GM12878 (cell line): ENCODE measurements around the gene SLC5A6. TPM values are rescaled to one million over a fixed set of nuclear protein-coding genes. Genes with fewer than 3 reads are reported as not detected.

ENCODE experiments used
- ATAC-seq: fragments of 200-7000 bp; cut with Tn5 transposase; 3 replicates; pipeline ENCODE4 v1.9.1; 2020; ENCODE audit warnings: mild to moderate bottlenecking, moderate library complexity
- BruUV-seq: library from RNA; stranded (reverse); fragments of 400-500 nt; replicated peaks from 2 replicates; lab custom pipeline; 2021; lab: Mats Ljungman, UMichigan
- CTCF ChIA-PET: fragments of 300-600 bp; sonication (Branson Sonifier 250); formaldehyde crosslinking; extraction: SDS; loops from one replicate; lab custom pipeline; 2021; ENCODE audit warnings: inconsistent platforms; lab: Yijun Ruan, JAX
- POLR2A ChIA-PET: fragments of 350-600 bp; formaldehyde crosslinking; extraction: SDS; loops from one replicate; lab custom pipeline; 2021; ENCODE audit warnings: inconsistent platforms; lab: Charles Lee
- RAD21 ChIA-PET: fragments of 300-600 bp; sonication (Branson Sonifier 250); formaldehyde crosslinking; loops from one replicate; lab custom pipeline; 2023; ENCODE audit warnings: antibody characterized with exemption; ENCODE audit not compliant: unreplicated experiment; lab: Charles Lee
- SMC1A ChIA-PET: fragments of 300-600 bp; sonication (Branson Sonifier 250); formaldehyde crosslinking; loops from one replicate; lab custom pipeline; 2023; ENCODE audit not compliant: unreplicated experiment, uncharacterized antibody; lab: Charles Lee
- DNase-seq: peaks from one replicate; pipeline ENCODE4 v3.0.0-alpha.2; 2011; ENCODE audit warnings: low read depth, low spot score
- FAIRE-seq: peaks from 3 replicates; lab custom pipeline; 2011; peaks lifted over from hg19 to GRCh38; lab: Jason Lieb, UNC
- H2AFZ ChIP-seq: 2 replicates; pipeline ENCODE4 v1.6.0; 2011; ENCODE audit warnings: low read depth, low read length, control low read depth; ENCODE audit not compliant: control insufficient read depth
- H3K27ac ChIP-seq: 2 replicates; pipeline ENCODE4 v1.5.1; 2011; ENCODE audit warnings: control low read depth; ENCODE audit not compliant: control insufficient read depth, insufficient read depth
- H3K27me3 ChIP-seq, 2 experiments: replicated peaks in 1 of 2; 2 replicates each; pipeline versions ENCODE4 v1.6.0 to v1.6.1; 2011; ENCODE audit warnings: low read length in 1 of 2; ENCODE audit not compliant: control insufficient read depth in 2 of 2, insufficient read depth in 2 of 2
- H3K36me3 ChIP-seq, 2 experiments: 2 replicates each; pipeline ENCODE4 v1.5.1; 2011; ENCODE audit warnings: low read length in 1 of 2; ENCODE audit not compliant: control insufficient read depth in 2 of 2, insufficient read depth in 2 of 2
- H3K4me1 ChIP-seq: 2 replicates; pipeline ENCODE4 v1.6.1; 2011; ENCODE audit warnings: mild to moderate bottlenecking, low read length, moderate library complexity, mixed read lengths; ENCODE audit not compliant: control insufficient read depth, insufficient read depth
- H3K4me2 ChIP-seq: 2 replicates; pipeline ENCODE4 v1.6.0; 2011; ENCODE audit warnings: control low read depth; ENCODE audit not compliant: control insufficient read depth, insufficient read depth
- H3K4me3 ChIP-seq: fragments of 200-600 bp; sonication (generic); 2 replicates; pipeline ENCODE4 v1.5.1; 2016
- H3K79me2 ChIP-seq: 2 replicates; pipeline ENCODE4 v1.6.0; 2011; ENCODE audit warnings: low read length; ENCODE audit not compliant: control insufficient read depth, insufficient read depth
- H3K9ac ChIP-seq: 2 replicates; pipeline ENCODE4 v1.8.0; 2011; ENCODE audit warnings: low read length, control low read depth, mixed read lengths; ENCODE audit not compliant: control insufficient read depth, insufficient read depth
- H3K9me3 ChIP-seq: replicated peaks from 3 replicates; pipeline ENCODE4 v1.5.1; 2011; ENCODE audit warnings: mild to moderate bottlenecking, low read length; ENCODE audit not compliant: control insufficient read depth, insufficient read depth
- H4K20me1 ChIP-seq: 2 replicates; pipeline ENCODE4 v1.6.0; 2011; ENCODE audit not compliant: control insufficient read depth, insufficient read depth
- EGR1 ChIP-seq, 2 experiments: IDR thresholded peaks; 1 replicate in 1 of 2; 2 replicates in 1 of 2; pipeline ENCODE4 v1.6.1; 2011 to 2012; ENCODE audit warnings: low read depth in 2 of 2, low read length in 2 of 2, borderline replicate concordance in 1 of 2, mild to moderate bottlenecking in 1 of 2, moderate library complexity in 1 of 2
- ESRRA ChIP-seq: IDR thresholded peaks from 2 replicates; pipeline ENCODE4 v1.6.1; 2012; ENCODE audit warnings: mild to moderate bottlenecking, low read length, improper control_type of control experiment
- POLR2AphosphoS2 ChIP-seq: IDR thresholded peaks from 2 replicates; pipeline ENCODE4 v1.6.1; 2011; ENCODE audit warnings: low read depth, mild to moderate bottlenecking, low read length, improper control_type of control experiment, moderate library complexity
- RELA ChIP-seq: fragments of 450-650 bp; IDR thresholded peaks from 2 replicates; pipeline ENCODE4 v1.8.0; 2014; ENCODE audit warnings: borderline replicate concordance; ENCODE audit not compliant: partially characterized antibody
- SPI1 ChIP-seq: IDR thresholded peaks from 2 replicates; pipeline ENCODE4 v1.6.1; 2011; ENCODE audit warnings: low read depth, mild to moderate bottlenecking, low read length, moderate library complexity, borderline replicate concordance; ENCODE audit not compliant: insufficient read depth
- SREBF1 ChIP-seq: IDR thresholded peaks from 2 replicates; pipeline ENCODE4 v1.6.1; 2012; ENCODE audit warnings: mild to moderate bottlenecking, low read length
- TAF1 ChIP-seq: IDR thresholded peaks from 2 replicates; pipeline ENCODE4 v1.6.1; 2011; ENCODE audit warnings: mild to moderate bottlenecking, low read depth, low read length, borderline replicate concordance
- WGBS: methylation state at CpG from one replicate; pipeline ENCODE4 v1.1.6; 2016; ENCODE audit warnings: low lambda C conversion rate; ENCODE audit not compliant: insufficient replicate concordance, insufficient coverage; ENCODE audit errors: missing lambda C conversion rate; 5-methylcytosine and 5-hydroxymethylcytosine counted together
- in situ Hi-C: fragments of 300-500 bp; cut with MboI; formaldehyde crosslinking; loops from 9 replicates; pipeline ENCODE4 v1.14.3; 2018; ENCODE audit warnings: mixed read lengths
- intact Hi-C: fragments of 100-400 bp; cut with micrococcal nuclease; formaldehyde crosslinking; loops from one replicate; pipeline ENCODE4 v1.14.2; 2022; ENCODE audit not compliant: unreplicated experiment
- polyA plus RNA-seq, 11 experiments: library from polyadenylated mRNA; depleted of rRNA in 4 of 11; unstranded in 6 of 11; stranded (reverse) in 5 of 11; fragments of >200 nt; fragmentation: Nextera tagmentation in 4 of 11; fragmentation: Illumina TruSeq in 1 of 11; extraction: Ambion mirVana in 4 of 11; extraction: Trizol in 1 of 11; gene quantifications; 1 replicate in 1 of 11; 2 replicates in 10 of 11; pipeline versions ENCODE4 v1.2.1 to v1.2.3, GENCODE V29; 2011 to 2016; ENCODE audit warnings: inconsistent platforms in 2 of 11, missing spikeins in 2 of 11, low read depth in 1 of 11
- total RNA-seq, 4 experiments: library from RNA; depleted of rRNA in 3 of 4; stranded (reverse); fragments of >200 nt in 3 of 4; fragmentation: Illumina TruSeq in 1 of 4; extraction: Trizol in 1 of 4; gene quantifications; 2 replicates each; pipeline versions ENCODE4 v1.2.1 to v1.2.3, GENCODE V29; 2013 to 2021
- TF ChIP-seq, protein P1 (sequence below): fragments of 450-650 bp; IDR thresholded peaks from 2 replicates; pipeline ENCODE4 v1.6.1; 2017; ENCODE audit warnings: antibody characterized with exemption, mild to moderate bottlenecking, moderate library complexity

Gene SLC5A6
- total and polyA plus RNA-seq, 10 of the 15 experiments (the other 5 are each of a cell fraction or from before 2014, with no cell fraction given): 13.1 to 101 (median 55.3) TPM

DNA sequence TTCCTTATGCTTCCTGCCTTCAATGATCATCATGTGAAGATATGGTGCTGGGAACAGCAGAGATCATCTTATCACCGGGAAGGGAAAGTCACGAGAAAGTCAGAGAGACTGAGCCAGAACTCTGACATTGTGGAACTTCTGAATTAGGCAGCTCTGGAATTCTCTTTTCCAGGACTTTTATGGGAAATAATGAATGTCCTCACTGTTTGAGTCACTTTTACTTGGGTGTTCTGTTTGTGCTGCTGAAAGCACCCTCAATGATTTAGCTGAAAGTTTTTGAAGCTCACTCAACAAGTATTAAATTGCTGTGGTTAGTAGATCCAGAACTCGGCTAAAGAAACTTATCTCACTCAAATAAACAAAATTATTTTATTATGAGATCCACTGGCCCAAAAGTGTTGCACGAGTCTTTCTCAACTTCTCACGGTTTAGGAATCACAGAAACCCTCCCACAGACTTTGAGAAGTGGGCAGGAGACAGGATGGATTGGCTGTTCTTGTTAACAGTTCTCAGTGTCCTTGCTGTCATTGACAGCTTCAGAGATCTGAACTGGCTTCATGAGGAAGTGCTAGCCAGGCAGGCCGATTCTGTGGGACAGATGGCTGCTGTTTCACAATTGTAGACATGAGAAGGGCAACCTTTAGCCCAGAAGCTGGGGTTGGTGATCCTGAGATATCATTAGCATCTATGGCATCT, 26.6 kb downstream of the SLC5A6 start:
- 30% methylated on average over 6 of the region's 6 CpGs for WGBS
- Histone ChIP-seq H3K36me3 (no peaks in the 10 kb centered on the region), H2AFZ (peak overlapping the region; percentile 18; the same call in 1 of the 2 replicates), H3K4me2 (no peak overlapping the region)
- SMC1A ChIA-PET: interaction anchor here (0.9 kb wide), 1 partner anchor 79 kb away, joined by 4 read pairs; no protein-coding TSS in a partner anchor
- DNase-seq: no peak
- no peak for ATAC-seq
- POLR2A ChIA-PET: no interaction called here
- TF ChIP-seq SPI1: peak; percentile 27; the same call in 1 of the 2 replicates
- no peak for TF ChIP-seq EGR1 (IDR thresholded peaks at IDR 0.05; ENCODE audit: borderline replicate concordance in 1 of 2, low read depth in 2 of 2, low read length in 2 of 2)
- TF ChIP-seq, all 136 proteins: peak for 1
- no peaks in the 10 kb centered on the region for H3K27me3 ChIP-seq
- no peak overlapping the region for H3K27ac ChIP-seq
- H4K20me1 ChIP-seq: no peaks in the 10 kb centered on the region
- FAIRE-seq: no peak
- ChIA-PET RAD21 (interaction anchor here (1.4 kb wide), 1 partner anchor 15 kb away, joined by 3 read pairs; no protein-coding TSS in a partner anchor), CTCF (interaction anchor here (0.8 to 1.7 kb wide), 3 partner anchors 10 to 24 kb away, joined by 3 read pairs; no protein-coding TSS in a partner anchor)
- no peaks in the 10 kb centered on the region for H3K79me2 ChIP-seq
- H3K4me1 ChIP-seq: no peaks in the 10 kb centered on the region
- intact Hi-C loops: no loop called here
- H3K9ac ChIP-seq: no peak overlapping the region
- no peak overlapping the region for H3K4me3 ChIP-seq
- in situ Hi-C loops: no loop called here
- BruUV-seq: no TSS peak
- H3K9me3 ChIP-seq: no peaks in the 10 kb centered on the region

DNA sequence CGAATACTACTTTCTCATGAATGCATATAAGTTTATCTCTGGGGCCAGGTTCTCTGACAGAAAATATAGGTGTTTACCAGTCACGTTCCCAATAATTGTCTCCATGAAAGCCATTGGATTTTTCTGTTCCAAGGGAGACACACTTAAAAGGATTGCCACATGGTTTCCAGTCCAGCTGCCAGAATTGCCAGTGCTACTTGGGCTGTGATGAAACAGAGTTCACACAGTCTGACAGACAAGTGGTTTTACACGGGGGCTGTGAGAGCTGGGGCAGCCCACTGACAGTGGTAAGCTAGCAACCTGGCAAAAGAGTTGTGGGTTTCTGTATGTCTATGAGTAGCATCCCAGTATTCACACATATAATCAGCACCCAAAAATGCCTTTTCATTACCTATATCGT, 28.0 kb downstream of the SLC5A6 start:
- BruUV-seq: no TSS peak
- Histone ChIP-seq H3K79me2 (no peaks in the 10 kb centered on the region), H4K20me1 (no peaks in the 10 kb centered on the region), H2AFZ (no peak overlapping the region), H3K27ac (no peak overlapping the region), H3K4me2 (no peak overlapping the region), H3K36me3 (no peaks in the 10 kb centered on the region), H3K4me1 (peaks cover 4% of the 10 kb centered on the region; the same call in 1 of the 2 replicates), H3K27me3 (no peaks in the 10 kb centered on the region), H3K9me3 (no peaks in the 10 kb centered on the region), H3K9ac (no peak overlapping the region), H3K4me3 (no peak overlapping the region)
- intact Hi-C loops: loop anchor here (5.0 kb wide), 1 partner anchor 52 kb away; the partner anchor contains the start of gene PREB
- ChIA-PET SMC1A (interaction anchor here (1.2 kb wide), 1 partner anchor 8 kb away, joined by 3 read pairs; no protein-coding TSS in a partner anchor), RAD21 (interaction anchor here (1.4 kb wide), 1 partner anchor 223 kb away, joined by 3 read pairs; no protein-coding TSS in a partner anchor), POLR2A (no interaction called here), CTCF (interaction anchor here (0.9 to 1.7 kb wide), 2 partner anchors 16 to 32 kb away, joined by 3 read pairs; no protein-coding TSS in a partner anchor)
- no peak for ATAC-seq
- 36% methylated on average over 4 of the region's 4 CpGs for WGBS
- no peak for DNase-seq
- in situ Hi-C loops: no loop called here
- FAIRE-seq: no peak
- TF ChIP-seq, protein P1, sequence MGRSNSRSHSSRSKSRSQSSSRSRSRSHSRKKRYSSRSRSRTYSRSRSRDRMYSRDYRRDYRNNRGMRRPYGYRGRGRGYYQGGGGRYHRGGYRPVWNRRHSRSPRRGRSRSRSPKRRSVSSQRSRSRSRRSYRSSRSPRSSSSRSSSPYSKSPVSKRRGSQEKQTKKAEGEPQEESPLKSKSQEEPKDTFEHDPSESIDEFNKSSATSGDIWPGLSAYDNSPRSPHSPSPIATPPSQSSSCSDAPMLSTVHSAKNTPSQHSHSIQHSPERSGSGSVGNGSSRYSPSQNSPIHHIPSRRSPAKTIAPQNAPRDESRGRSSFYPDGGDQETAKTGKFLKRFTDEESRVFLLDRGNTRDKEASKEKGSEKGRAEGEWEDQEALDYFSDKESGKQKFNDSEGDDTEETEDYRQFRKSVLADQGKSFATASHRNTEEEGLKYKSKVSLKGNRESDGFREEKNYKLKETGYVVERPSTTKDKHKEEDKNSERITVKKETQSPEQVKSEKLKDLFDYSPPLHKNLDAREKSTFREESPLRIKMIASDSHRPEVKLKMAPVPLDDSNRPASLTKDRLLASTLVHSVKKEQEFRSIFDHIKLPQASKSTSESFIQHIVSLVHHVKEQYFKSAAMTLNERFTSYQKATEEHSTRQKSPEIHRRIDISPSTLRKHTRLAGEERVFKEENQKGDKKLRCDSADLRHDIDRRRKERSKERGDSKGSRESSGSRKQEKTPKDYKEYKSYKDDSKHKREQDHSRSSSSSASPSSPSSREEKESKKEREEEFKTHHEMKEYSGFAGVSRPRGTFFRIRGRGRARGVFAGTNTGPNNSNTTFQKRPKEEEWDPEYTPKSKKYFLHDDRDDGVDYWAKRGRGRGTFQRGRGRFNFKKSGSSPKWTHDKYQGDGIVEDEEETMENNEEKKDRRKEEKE: no peak
- TF ChIP-seq RELA (no peak), POLR2AphosphoS2 (no peak), TAF1 (no peak), ESRRA (no peak), SREBF1 (no peak)
